Panc1 (cell line): ENCODE results near the gene OR2V2. TPM values are rescaled to one million over a fixed set of nuclear protein-coding genes. Genes with fewer than 3 reads are reported as not detected.

Experiments used
- ATAC-seq: fragments of 200-7000 bp; cut with Tn5 transposase; 2 replicates; pipeline ENCODE4 v1.9.1; 2020; ENCODE audit warnings: mild to moderate bottlenecking, moderate library complexity
- BruUV-seq: library from RNA; stranded (reverse); fragments of 400-500 nt; replicated peaks from 2 replicates; lab custom pipeline; 2021; lab: Mats Ljungman, UMichigan
- CTCF ChIA-PET: fragments of 300-600 bp; sonication (Branson Sonifier 250); formaldehyde crosslinking; loops from one replicate; lab custom pipeline; 2022; ENCODE audit warnings: antibody characterized with exemption; lab: Charles Lee
- POLR2A ChIA-PET: fragments of 300-600 bp; sonication (Branson Sonifier 250); formaldehyde crosslinking; loops from one replicate; lab custom pipeline; 2022; ENCODE audit warnings: antibody characterized with exemption; lab: Charles Lee
- DNase-seq: peaks from one replicate; pipeline ENCODE4 v3.0.0-alpha.2; 2010; ENCODE audit warnings: low read depth, low spot score
- H3K27ac ChIP-seq: 2 replicates; pipeline ENCODE4 v1.5.1; 2011; ENCODE audit warnings: mild to moderate bottlenecking, low read length, inconsistent platforms
- H3K27me3 ChIP-seq: fragments of 200-500 bp; sonication (Bioruptor generic); 2 replicates; pipeline ENCODE4 v1.6.0; 2014; ENCODE audit warnings: low read length, inconsistent platforms; ENCODE audit not compliant: control insufficient read depth, insufficient read depth
- H3K36me3 ChIP-seq: fragments of 200-500 bp; sonication (Bioruptor generic); 2 replicates; pipeline ENCODE4 v1.5.1; 2014; ENCODE audit warnings: inconsistent platforms, mild to moderate bottlenecking, low read length, moderate library complexity; ENCODE audit not compliant: control insufficient read depth, insufficient read depth
- H3K4me1 ChIP-seq: 2 replicates; pipeline ENCODE4 v1.5.1; 2011; ENCODE audit warnings: inconsistent platforms, mild to moderate bottlenecking, low read length, moderate library complexity; ENCODE audit not compliant: control insufficient read depth, insufficient read depth
- H3K4me3 ChIP-seq, 2 experiments: 2 replicates each; pipeline ENCODE4 v1.5.1; 2011 to 2012; ENCODE audit warnings: low read depth in 2 of 2, low read length in 2 of 2, mild to moderate bottlenecking in 2 of 2, inconsistent platforms in 1 of 2, moderate library complexity in 1 of 2
- H3K9me3 ChIP-seq: fragments of 200-500 bp; sonication (Bioruptor generic); 2 replicates; pipeline ENCODE4 v1.5.1; 2014; ENCODE audit warnings: low read depth, mild to moderate bottlenecking, inconsistent platforms, low read length, moderate library complexity; ENCODE audit not compliant: control insufficient read depth, insufficient read depth
- POLR2AphosphoS5 ChIP-seq: IDR thresholded peaks from 2 replicates; pipeline ENCODE4 v1.6.1; 2012; ENCODE audit warnings: mild to moderate bottlenecking, low read depth, low read length, moderate library complexity
- SIN3A ChIP-seq: IDR thresholded peaks from 2 replicates; pipeline ENCODE4 v1.6.1; 2012; ENCODE audit warnings: low read depth, mild to moderate bottlenecking, low read length, moderate library complexity, borderline replicate concordance; ENCODE audit not compliant: insufficient read depth
- TCF7L2 ChIP-seq: IDR thresholded peaks from 2 replicates; pipeline ENCODE4 v1.6.1; 2011; ENCODE audit warnings: mild to moderate bottlenecking, low read depth, low read length, inconsistent platforms
- in situ Hi-C: cut with HindIII; loops from 2 replicates; pipeline ENCODE4 v1.10.0; 2016; ENCODE audit warnings: low sequenced_read_pairs, low pct_unique_long_range_greater_than_20kb
- intact Hi-C: fragments of 100-400 bp; cut with micrococcal nuclease; formaldehyde crosslinking; loops from one replicate; pipeline ENCODE4 v1.10.0; 2022; ENCODE audit not compliant: unreplicated experiment
- total RNA-seq: library from RNA; stranded (reverse); gene quantifications from one replicate; pipeline ENCODE4 v1.2.1, GENCODE V29; 2021; ENCODE audit not compliant: unreplicated experiment
- TF ChIP-seq, protein P1 (sequence below), 2 experiments: IDR thresholded peaks; 2 replicates each; pipeline ENCODE4 v1.6.1; 2011 to 2012; ENCODE audit warnings: low read depth in 2 of 2, control low read depth in 1 of 2, low read length in 1 of 2, mild to moderate bottlenecking in 1 of 2, moderate library complexity in 1 of 2; ENCODE audit not compliant: insufficient read depth in 1 of 2
- TF ChIP-seq, protein P2 (sequence below): fragments of 450-650 bp; IDR thresholded peaks from 2 replicates; pipeline ENCODE4 v1.5.1; 2017; ENCODE audit warnings: mild to moderate bottlenecking

OR2V2 gene
- total RNA-seq, 1 experiment from 2014 or later, result not detected

DNA sequence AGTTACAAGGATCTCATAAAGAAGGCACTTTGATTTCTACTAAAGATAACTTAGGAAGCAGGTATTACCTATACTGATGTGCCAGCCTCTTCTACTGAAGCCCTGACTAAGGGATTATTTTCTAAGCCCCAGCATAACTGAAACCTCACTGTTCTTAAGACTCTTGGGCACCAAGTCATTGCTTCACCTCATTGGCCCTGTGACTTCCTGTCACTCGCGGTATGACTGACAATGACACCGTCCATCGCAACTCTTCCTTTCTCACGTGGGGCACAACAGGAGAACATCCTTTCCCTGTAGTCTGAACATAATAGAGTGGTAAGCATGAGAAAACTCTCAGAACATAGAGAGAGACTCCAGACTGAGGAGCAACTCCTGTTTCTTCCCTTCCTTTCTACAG, 6.4 kb downstream of the OR2V2 start:
- Histone ChIP-seq H3K4me1 (peaks cover 14% of the 10 kb centered on the region), H3K9me3 (peaks cover 3% of the 10 kb centered on the region; the same call in 1 of the 2 replicates), H3K36me3 (no peaks in the 10 kb centered on the region), H3K27ac (no peak overlapping the region), H3K4me3 (no peak overlapping the region), H3K27me3 (no peaks in the 10 kb centered on the region)
- ATAC-seq (no peak), DNase-seq (no peak)
- in situ Hi-C loops (no loop called here), intact Hi-C loops (loop anchor here (10.0 kb wide), 1 partner anchor 49 kb away; no protein-coding TSS in a partner anchor)
- ChIA-PET POLR2A (no interaction called here), CTCF (no interaction called here)
- BruUV-seq, result no TSS peak
- TF ChIP-seq, protein P1, sequence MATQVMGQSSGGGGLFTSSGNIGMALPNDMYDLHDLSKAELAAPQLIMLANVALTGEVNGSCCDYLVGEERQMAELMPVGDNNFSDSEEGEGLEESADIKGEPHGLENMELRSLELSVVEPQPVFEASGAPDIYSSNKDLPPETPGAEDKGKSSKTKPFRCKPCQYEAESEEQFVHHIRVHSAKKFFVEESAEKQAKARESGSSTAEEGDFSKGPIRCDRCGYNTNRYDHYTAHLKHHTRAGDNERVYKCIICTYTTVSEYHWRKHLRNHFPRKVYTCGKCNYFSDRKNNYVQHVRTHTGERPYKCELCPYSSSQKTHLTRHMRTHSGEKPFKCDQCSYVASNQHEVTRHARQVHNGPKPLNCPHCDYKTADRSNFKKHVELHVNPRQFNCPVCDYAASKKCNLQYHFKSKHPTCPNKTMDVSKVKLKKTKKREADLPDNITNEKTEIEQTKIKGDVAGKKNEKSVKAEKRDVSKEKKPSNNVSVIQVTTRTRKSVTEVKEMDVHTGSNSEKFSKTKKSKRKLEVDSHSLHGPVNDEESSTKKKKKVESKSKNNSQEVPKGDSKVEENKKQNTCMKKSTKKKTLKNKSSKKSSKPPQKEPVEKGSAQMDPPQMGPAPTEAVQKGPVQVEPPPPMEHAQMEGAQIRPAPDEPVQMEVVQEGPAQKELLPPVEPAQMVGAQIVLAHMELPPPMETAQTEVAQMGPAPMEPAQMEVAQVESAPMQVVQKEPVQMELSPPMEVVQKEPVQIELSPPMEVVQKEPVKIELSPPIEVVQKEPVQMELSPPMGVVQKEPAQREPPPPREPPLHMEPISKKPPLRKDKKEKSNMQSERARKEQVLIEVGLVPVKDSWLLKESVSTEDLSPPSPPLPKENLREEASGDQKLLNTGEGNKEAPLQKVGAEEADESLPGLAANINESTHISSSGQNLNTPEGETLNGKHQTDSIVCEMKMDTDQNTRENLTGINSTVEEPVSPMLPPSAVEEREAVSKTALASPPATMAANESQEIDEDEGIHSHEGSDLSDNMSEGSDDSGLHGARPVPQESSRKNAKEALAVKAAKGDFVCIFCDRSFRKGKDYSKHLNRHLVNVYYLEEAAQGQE (IDR thresholded peaks at IDR 0.05; ENCODE audit: insufficient read depth in 1 of 2, low read depth in 2 of 2, low read length in 1 of 2), result no peak
- no peak for TF ChIP-seq POLR2AphosphoS5

DNA sequence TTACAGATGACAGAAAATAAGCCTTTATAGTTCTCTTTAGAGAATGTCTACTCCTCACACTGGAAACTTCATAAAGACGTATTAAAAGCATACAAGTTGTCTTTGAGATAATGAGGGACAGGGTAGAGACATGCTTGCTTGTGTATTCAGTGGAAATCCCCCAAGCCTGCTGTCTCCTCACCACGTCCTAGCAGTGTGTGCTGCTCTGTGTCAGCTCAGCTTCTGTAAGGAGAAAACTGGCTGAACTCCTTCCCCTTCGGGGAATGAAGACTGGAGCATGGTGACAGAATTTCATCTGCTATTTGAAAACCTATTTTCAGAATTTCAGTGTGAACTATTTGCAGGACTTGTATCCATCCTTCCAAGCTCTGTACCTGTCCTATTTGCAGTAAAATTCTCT, 9.4 kb downstream of the OR2V2 start:
- ChIA-PET CTCF (no interaction called here), POLR2A (no interaction called here)
- intact Hi-C loops, result loop anchor here (10.0 kb wide), 1 partner anchor 52 kb away; no protein-coding TSS in a partner anchor
- TF ChIP-seq, protein P1 (IDR thresholded peaks at IDR 0.05; ENCODE audit: insufficient read depth in 1 of 2, low read depth in 2 of 2, low read length in 1 of 2), result no peak
- no peak for TF ChIP-seq TCF7L2
- TF ChIP-seq POLR2AphosphoS5, result no peak
- no peak for TF ChIP-seq SIN3A
- TF ChIP-seq, protein P2, sequence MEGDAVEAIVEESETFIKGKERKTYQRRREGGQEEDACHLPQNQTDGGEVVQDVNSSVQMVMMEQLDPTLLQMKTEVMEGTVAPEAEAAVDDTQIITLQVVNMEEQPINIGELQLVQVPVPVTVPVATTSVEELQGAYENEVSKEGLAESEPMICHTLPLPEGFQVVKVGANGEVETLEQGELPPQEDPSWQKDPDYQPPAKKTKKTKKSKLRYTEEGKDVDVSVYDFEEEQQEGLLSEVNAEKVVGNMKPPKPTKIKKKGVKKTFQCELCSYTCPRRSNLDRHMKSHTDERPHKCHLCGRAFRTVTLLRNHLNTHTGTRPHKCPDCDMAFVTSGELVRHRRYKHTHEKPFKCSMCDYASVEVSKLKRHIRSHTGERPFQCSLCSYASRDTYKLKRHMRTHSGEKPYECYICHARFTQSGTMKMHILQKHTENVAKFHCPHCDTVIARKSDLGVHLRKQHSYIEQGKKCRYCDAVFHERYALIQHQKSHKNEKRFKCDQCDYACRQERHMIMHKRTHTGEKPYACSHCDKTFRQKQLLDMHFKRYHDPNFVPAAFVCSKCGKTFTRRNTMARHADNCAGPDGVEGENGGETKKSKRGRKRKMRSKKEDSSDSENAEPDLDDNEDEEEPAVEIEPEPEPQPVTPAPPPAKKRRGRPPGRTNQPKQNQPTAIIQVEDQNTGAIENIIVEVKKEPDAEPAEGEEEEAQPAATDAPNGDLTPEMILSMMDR, result no peak
- H3K36me3 ChIP-seq, result no peaks in the 10 kb centered on the region
- BruUV-seq, result no TSS peak
- H3K9me3 ChIP-seq, result peaks cover 3% of the 10 kb centered on the region; the same call in 1 of the 2 replicates
- no peak overlapping the region for H3K27ac ChIP-seq
- in situ Hi-C loops, result no loop called here
- ATAC-seq, result no peak
- H3K4me1 ChIP-seq, result peaks cover 30% of the 10 kb centered on the region
- no peak overlapping the region for H3K4me3 ChIP-seq
- no peak for DNase-seq
- no peaks in the 10 kb centered on the region for H3K27me3 ChIP-seq
